DND-41 (cell line): ENCODE data around the gene S100A7.
"Not testable (repeated sequence)": the region's sequence is repeated elsewhere in the genome, so short reads cannot be mapped to it uniquely, and the experiment has no call there.

ENCODE experiments used
- EZH2 ChIP-seq: IDR thresholded peaks from 3 replicates; pipeline ENCODE4 v1.6.1; 2012; ENCODE audit warnings: borderline replicate concordance, low read depth, mild to moderate bottlenecking, moderate library complexity, low read length, inconsistent platforms; ENCODE audit not compliant: severe bottlenecking
- TF ChIP-seq, protein P1 (sequence below): IDR thresholded peaks from 2 replicates; pipeline ENCODE4 v1.5.1; 2012; ENCODE audit warnings: borderline replicate concordance, low read length, moderate library complexity, mild to moderate bottlenecking; ENCODE audit not compliant: poor library complexity, severe bottlenecking; ENCODE audit errors: extremely low read depth

DNA sequence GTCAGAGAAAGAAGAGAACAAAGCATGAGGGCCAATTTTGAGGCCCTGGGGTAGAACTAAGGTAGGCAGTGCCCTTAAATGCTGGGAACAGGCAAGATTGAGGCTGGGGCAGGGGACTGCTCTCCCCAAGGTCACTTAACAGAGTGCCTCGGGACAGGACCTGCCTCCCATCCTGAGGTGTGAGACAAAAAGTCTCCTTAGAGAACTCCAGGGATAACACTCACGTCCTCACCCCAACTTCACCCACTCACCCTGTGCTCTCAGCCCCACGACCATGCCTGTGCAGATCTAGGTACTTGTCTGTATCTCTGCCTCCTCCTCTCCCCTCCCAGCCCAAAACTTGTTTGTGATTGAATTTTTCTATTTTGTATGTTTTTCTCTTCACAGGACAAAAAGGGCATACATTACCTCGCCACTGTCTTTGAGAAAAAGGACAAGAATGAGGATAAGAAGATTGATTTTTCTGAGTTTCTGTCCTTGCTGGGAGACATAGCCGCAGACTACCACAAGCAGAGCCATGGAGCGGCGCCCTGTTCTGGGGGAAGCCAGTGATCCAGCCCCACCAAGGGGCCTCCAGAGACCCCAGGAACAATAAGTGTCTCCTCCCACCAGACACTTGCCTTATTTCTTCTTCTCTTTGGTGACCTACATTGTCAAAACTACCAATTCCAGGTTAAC, 41.6 kb downstream of the S100A7 start:
- TF ChIP-seq, protein P1, sequence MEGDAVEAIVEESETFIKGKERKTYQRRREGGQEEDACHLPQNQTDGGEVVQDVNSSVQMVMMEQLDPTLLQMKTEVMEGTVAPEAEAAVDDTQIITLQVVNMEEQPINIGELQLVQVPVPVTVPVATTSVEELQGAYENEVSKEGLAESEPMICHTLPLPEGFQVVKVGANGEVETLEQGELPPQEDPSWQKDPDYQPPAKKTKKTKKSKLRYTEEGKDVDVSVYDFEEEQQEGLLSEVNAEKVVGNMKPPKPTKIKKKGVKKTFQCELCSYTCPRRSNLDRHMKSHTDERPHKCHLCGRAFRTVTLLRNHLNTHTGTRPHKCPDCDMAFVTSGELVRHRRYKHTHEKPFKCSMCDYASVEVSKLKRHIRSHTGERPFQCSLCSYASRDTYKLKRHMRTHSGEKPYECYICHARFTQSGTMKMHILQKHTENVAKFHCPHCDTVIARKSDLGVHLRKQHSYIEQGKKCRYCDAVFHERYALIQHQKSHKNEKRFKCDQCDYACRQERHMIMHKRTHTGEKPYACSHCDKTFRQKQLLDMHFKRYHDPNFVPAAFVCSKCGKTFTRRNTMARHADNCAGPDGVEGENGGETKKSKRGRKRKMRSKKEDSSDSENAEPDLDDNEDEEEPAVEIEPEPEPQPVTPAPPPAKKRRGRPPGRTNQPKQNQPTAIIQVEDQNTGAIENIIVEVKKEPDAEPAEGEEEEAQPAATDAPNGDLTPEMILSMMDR: not testable (repeated sequence)
- not testable (repeated sequence) for TF ChIP-seq EZH2
